ENCODE measurements around the gene BIRC2.

Gene BIRC2

DNA sequence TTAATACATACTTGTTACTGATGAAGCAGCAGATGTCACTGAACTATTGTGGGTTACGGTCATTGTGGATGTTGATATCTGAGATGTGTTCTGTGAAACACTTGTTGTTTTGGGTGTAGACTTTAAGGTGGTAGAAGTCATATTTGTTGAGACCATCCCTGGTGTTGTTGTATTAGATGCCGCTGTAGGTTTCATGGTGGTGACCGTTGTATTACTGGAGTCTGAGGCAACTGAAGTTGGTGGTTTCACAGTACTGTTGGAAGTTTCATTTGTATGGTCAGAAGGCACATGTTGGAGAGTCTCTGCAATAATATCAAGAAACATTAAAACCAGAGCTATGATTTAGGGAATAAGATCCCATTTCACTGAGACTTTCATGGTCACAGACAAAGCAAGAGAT is 54.9 kb downstream of the BIRC2 start:
- CTCF ChIA-PET = interaction anchor here (1.0 to 13.7 kb wide), 5 partner anchors 9 to 211 kb away, joined by 3 to 168 read pairs (median 7); no protein-coding TSS in a partner anchor
- POLR2A ChIA-PET = no interaction called here

DNA sequence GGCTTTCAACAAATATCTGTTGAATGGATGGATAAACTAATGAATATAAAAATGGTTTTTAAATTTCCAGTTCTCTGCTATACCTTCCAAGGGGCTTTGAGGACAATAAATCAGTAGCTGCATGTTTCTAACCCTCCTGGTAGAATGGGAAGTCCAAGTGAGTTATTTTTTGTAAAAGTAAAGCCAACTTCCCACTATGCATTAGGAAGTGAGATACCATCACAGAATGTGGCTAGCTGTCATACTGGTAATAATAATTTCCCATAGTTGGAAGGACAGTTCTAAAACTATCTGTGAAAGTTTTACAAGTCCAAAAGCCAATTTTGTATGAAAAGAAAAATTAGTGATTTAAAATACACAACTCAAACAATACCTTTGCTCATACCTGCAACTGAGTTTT is 55.5 kb downstream of the BIRC2 start:
- CTCF ChIA-PET = interaction anchor here (1.1 to 13.7 kb wide), 5 partner anchors 10 to 211 kb away, joined by 3 to 168 read pairs (median 7); no protein-coding TSS in a partner anchor
- POLR2A ChIA-PET = no interaction called here
- DNase-seq (ENCODE audit: extremely low spot score) = no peak
- TF ChIP-seq, protein P1, sequence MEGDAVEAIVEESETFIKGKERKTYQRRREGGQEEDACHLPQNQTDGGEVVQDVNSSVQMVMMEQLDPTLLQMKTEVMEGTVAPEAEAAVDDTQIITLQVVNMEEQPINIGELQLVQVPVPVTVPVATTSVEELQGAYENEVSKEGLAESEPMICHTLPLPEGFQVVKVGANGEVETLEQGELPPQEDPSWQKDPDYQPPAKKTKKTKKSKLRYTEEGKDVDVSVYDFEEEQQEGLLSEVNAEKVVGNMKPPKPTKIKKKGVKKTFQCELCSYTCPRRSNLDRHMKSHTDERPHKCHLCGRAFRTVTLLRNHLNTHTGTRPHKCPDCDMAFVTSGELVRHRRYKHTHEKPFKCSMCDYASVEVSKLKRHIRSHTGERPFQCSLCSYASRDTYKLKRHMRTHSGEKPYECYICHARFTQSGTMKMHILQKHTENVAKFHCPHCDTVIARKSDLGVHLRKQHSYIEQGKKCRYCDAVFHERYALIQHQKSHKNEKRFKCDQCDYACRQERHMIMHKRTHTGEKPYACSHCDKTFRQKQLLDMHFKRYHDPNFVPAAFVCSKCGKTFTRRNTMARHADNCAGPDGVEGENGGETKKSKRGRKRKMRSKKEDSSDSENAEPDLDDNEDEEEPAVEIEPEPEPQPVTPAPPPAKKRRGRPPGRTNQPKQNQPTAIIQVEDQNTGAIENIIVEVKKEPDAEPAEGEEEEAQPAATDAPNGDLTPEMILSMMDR (IDR thresholded peaks at IDR 0.05; ENCODE audit: control extremely low read depth, extremely low read depth, low read depth, missing control alignments) = no peak

More for the DNA sequence above, 54.9 kb downstream of the BIRC2 start:
- DNase-seq (ENCODE audit: extremely low spot score) = no peak
- TF ChIP-seq, protein P1 (IDR thresholded peaks at IDR 0.05; ENCODE audit: control extremely low read depth, extremely low read depth, low read depth, missing control alignments) = no peak

DNA sequence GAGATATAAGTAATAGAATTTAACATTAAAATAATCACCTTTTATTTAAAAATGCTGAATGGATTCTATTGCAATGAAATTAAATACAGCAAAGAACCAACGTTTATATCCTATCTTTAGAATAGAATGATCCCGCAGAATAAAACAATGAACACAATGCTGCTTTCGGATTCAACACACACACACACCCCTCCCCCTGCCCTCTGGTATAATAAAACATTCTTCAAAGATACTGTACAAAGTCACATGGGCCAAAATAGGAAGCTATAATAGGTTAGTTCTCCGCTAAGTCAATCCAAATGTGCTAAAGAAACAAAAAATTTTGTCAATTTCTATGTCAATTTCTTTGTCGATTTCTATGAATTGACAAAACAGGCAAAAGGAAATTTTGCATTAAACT is 58.5 kb downstream of the BIRC2 start:
- CTCF ChIA-PET = interaction anchor here (1.7 to 13.7 kb wide), 3 partner anchors 13 to 207 kb away, joined by 3 to 168 read pairs (median 16); no protein-coding TSS in a partner anchor
- POLR2A ChIA-PET = interaction anchor here (1.7 kb wide), 1 partner anchor 12 kb away, joined by 5 read pairs; no protein-coding TSS in a partner anchor
- no peak for DNase-seq (ENCODE audit: extremely low spot score)
- TF ChIP-seq, protein P1 (IDR thresholded peaks at IDR 0.05; ENCODE audit: control extremely low read depth, extremely low read depth, low read depth, missing control alignments) = no peak

DNA sequence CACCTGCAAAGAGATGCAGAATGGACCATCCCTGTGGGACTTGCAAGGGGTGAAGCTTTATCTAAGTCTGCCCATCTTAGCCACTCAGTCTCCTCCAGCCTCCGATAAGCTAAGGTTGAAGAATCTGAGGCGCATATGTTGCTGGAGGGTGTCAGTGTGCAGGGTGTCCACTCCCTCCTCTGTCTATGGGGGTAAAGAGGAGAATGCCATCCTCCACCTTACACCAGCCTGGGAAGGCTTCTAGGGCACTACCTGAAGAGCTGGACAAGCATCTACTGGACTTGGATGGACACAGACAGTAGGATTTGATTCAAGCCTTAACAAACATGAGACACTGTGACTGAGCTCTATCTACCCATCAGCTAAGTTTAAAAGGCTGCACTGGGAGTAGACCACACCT is 59.1 kb downstream of the BIRC2 start:
- ChIA-PET CTCF (interaction anchor here (1.0 to 13.7 kb wide), 9 partner anchors 13 to 209 kb away, joined by 3 to 168 read pairs (median 3); no protein-coding TSS in a partner anchor), POLR2A (interaction anchor here (1.7 kb wide), 1 partner anchor 12 kb away, joined by 5 read pairs; no protein-coding TSS in a partner anchor)
- TF ChIP-seq, protein P1 (IDR thresholded peaks at IDR 0.05; ENCODE audit: control extremely low read depth, extremely low read depth, low read depth, missing control alignments) = no peak
- DNase-seq (ENCODE audit: extremely low spot score) = no peak

DNA sequence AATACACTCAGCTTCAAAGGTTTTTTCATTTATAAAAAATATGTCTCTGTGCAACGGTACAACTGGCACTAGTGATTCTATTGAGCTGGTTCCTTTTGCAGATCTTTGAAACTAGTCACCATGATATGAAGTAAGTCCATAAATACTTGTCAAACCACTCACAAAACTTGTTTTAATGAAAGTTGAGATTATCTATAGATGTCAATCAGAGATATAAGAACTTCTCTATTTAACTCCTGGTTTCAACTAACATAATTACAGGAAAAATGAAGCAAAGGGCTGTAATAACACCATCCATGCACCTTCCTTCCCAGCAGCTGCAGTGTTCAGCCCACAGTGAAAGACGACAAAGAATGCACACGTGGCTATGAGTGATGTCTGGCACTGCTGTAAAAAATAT is 60.9 kb downstream of the BIRC2 start:
- CTCF ChIA-PET = interaction anchor here (1.0 to 13.7 kb wide), 10 partner anchors 9 to 206 kb away, joined by 3 to 168 read pairs (median 4); no protein-coding TSS in a partner anchor
- POLR2A ChIA-PET = interaction anchor here (0.6 kb wide), 1 partner anchor 13 kb away, joined by 5 read pairs; no protein-coding TSS in a partner anchor

DNA sequence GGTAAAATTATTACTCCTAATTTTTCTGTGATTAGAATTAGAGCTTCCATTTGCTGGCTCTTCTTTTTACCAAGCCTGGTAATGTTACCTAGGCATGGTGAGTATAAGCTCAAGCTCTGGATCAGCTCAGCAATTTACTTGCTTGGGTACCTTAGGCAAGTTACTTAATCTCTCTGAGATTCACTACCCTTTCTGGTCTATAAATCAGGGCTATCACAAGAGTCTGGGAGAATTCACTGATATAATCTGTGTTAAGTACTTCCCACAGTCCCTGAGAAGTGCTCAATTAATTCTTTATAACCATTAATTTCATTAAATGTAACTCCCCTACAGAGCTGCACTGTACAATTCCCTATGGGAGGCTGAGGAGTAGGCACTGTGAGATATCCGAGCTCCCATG is 61.3 kb downstream of the BIRC2 start:
- POLR2A ChIA-PET = interaction anchor here (0.6 kb wide), 1 partner anchor 13 kb away, joined by 5 read pairs; no protein-coding TSS in a partner anchor
- CTCF ChIA-PET = interaction anchor here (0.7 to 13.7 kb wide), 12 partner anchors 9 to 205 kb away, joined by 3 to 168 read pairs (median 4); no protein-coding TSS in a partner anchor
- TF ChIP-seq, protein P1 (IDR thresholded peaks at IDR 0.05; ENCODE audit: control extremely low read depth, extremely low read depth, low read depth, missing control alignments) = no peak
- DNase-seq (ENCODE audit: extremely low spot score) = no peak

More for the DNA sequence above, 60.9 kb downstream of the BIRC2 start:
- no peak for DNase-seq (ENCODE audit: extremely low spot score)
- TF ChIP-seq, protein P1 (IDR thresholded peaks at IDR 0.05; ENCODE audit: control extremely low read depth, extremely low read depth, low read depth, missing control alignments) = no peak

All from GM10248 (cell line).